ENCODE measurements around the gene LTBP2.

The LTBP2 gene

DNA sequence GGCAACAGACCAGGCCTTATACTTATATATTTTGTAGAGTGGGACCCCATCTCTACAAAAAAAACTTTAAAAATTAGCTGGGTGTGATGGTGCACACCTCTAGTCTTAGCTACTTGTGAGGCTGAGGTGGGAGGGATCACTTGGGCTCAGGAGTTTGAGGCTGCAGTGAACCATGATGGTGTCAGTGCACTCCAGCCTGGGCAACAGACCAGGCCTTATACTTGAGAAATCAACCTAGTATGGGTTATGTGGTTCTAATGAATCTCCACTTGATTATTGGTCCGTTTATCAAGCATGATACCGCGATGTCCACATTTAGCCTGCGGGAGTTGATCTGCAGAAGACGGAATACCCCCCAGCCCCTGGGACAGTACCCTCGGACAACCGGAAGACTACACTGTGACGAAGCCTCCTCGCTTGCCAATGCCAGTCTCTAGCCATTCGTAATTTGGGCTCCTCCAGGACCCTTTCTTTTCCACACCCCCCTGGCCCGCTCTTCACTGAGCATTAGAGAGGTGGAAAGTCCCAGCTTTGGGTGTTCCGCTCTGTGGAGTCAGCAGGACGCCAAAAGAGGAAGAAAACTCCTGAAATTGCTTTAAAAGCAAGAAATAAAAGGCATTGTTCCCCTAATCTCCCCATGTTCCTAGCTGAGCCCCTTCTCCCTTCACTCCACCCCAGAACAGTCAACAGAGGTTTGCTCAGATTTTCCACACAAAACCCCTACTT lies 19.4 kb downstream of the LTBP2 start:
- no peak for DNase-seq (ENCODE audit: low read depth, low spot score)

DNA sequence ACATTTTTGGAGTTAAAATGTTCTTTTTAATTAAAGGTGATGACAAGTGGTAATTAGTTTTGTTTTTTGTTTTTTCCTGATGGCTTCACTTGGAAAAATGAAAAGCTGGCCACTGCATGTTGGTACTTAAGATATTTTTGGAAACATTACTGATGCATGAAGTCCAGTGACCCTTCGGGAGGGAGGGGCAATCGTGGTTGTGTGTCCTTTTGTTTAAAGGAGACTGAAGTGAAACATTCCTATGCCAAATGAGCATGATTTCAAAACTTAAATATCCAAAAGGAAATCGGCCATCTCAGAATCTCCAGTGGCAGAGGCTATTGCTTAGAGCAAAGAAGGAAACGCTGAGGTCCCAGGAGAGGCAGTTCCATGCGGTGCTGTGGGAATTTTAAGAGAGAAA lies 20.1 kb downstream of the LTBP2 start:
- no peak for DNase-seq (ENCODE audit: low read depth, low spot score)

DNA sequence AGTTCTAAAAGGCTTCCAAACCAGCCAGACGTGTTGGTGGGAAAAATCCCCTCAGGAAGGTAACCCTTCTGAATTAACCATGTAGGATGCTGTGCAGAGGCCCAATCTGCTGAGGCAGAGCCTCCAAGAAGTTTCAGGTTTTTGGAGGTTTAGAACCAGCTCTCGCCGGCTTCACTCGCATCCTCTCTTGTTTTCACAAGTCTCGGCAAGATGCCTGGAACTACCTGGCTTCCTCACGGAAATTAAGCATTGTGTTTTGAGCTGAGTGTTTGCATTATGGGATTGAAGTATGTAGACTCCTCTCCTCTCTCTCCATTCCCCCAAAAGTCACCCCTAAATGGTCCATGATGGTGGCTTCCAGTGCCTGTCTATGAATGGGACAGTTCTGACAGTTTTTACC lies 20.6 kb downstream of the LTBP2 start:
- no peak for DNase-seq (ENCODE audit: low read depth, low spot score)

DNA sequence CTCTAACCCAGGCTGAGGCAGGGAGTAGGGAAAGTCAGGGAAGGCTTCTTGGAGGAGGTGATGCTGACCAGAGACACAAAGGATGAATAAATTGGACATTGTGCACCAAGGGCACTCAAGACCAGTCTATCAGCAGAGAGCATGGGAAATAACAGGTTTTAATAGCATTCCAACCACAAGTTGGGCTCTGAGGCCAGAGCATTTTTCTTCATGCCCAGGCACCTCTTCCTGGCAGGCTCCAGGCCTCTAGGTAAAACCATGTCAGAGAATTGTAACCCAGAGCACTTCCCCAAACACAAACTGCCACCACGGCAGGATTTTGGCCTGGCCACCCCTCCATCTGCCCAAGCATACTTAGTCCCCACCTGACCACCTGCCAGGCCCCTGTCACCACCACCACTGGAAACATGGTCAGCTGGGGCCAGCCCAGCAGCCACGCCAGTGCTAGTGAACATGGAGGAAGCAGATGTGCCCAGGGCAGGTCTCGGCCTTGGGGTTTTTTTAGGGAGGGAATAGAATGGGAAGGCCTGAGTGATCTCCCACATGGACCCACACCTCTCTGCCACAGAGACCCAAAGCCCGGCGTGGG lies 22.7 kb downstream of the LTBP2 start:
- DNase-seq (ENCODE audit: low read depth, low spot score) = no peak

DNA sequence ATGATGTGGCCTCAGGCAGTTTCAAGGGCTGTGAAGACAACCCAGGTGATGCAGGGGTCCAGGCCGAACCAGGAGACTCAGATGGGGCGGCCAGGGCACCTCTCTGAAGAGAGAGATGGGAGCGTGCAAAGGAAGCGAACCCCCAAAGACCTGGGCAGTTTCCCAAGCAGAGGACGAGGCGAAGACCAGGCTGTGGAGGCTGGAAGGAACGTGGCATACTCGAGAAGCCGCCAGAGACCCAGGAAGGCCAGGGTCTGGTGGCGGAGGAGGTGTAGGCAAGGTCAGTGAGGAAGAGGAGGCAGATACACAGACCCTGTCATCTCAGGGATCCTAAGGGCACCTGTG lies 24.7 kb downstream of the LTBP2 start:
- no peak for DNase-seq (ENCODE audit: low read depth, low spot score)

DNA sequence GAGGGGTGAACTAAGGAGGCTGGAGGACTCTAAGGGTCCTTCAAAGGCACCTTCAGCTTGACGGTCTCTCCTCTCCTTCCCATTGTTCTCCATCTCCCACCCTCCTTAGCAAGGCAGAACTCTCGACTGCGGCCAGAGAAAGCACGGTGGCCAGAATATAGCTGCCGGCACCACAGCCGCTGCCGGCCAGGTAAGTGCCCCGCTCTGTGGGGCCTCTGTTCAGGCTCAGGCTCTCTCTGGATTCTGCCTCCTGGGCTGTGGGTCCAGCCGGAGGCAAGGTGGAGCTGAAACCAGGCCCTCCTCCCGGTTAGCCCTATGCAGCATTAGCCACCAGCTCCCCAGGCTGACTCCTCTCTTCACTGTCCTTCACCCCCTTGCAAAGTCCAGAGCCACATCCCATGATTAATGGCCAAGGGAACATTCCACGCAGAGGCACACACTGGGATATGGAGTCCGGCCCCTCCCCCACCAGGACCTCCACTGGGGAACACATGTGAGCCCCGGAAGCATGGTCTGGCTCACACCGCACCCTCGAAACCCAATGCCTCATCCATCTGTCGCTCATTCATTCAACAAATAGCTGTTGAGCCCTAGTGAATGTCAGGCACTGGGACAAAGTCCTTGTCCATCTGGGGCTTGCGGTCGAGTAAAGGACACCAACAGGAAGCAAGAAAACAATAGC lies 25.2 kb downstream of the LTBP2 start:
- no peak for DNase-seq (ENCODE audit: low read depth, low spot score)

DNA sequence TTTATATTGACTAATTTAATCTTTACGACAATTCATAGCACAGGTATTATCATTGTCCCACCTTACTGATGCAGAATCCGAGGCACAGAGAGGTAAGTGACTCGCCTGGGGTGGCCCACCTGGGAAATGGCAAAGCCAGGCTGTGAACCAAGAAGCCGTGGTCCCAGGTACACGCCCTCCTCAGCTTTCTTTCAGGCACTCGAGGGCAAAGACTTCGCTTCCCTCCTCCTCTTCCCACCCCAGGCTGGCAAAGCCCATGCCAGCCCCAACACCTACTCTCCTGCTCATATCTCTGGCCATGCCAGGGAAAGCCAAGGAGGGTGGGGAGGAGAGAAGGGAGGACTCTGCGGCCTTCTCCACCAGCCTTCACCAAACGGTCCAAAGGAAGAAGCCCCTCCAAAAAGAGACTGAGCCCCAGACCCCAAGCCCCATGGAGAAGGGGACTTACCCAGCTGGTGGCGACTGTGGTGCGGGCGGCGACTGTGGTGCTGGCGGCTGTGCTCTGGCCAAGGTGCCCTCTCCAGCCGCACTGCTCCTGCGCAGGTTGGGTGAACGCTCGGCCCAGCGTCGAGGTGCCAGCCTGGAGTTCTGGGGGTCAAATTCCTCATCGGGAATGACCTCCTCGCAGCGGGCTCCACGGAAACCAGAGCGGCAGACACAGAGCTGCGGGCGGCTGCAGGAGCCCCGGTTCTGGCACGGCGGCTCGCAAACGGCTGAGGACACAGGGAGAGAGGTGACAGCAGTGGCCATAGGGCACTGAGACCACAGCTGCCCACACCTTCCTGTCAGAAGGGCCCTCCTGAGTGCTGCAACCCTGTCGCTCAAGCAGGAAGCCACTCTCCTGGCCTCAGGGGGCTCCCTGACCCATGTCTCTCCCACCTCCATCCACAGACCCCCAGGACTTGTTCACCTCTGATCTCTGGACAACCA lies 26.4 kb downstream of the LTBP2 start:
- DNase-seq (ENCODE audit: low read depth, low spot score) = no peak

DNA sequence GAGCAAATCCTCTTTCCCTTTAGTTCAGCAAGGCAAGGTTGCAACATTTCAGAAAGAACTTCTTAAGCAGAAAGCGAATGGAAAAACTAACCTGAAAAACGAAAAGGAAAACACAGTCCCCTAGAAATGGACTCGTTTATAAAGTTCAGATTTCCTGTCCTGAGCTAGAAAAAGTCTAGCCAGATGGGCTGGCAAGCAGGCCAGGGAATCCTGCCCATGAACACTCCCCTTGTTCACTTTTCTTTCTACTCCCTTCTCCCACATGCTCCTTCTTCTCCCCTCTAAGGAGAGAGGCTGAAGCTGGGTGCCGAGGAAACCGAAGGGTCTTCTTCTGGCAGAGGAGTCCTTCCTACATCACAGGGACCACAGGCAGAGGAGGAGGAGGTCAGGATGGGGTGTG lies 27.1 kb downstream of the LTBP2 start:
- no peak for DNase-seq (ENCODE audit: low read depth, low spot score)

DNA sequence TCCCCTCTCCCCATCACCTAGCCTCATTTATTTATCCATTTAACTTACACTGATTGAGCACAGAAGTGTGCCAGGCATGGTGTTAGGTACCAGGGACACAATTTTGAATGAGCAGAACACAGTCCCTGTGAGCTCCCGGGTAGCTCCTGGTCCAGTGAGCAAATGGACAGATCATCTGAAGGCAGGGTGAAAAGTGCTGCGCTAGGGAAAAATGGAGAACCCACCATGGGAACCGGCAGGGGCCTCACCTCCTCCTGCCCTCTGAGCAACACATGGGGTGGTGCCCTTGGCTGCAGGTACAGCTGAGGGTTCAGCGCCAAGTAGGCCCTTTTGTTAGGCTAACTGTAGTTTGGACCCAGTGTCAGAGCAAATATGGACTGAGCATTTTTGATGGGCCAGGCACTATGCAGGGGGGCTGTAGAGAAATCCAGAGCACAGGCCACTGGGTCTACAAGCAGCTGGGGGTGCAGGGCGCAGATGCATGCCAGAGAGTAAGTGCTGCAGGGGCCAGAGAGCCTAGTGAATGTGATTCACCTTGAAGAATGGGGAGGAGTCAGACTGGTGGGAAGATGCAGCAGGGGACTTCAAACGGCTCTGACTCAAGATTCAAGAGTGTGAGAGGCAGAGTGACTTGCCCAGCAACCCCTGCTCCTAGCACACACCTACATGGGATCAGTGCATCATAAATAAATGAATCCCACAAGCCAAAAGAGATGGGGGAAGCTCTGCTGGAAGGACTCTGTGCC lies 28.2 kb downstream of the LTBP2 start:
- DNase-seq (ENCODE audit: low read depth, low spot score) = no peak

DNA sequence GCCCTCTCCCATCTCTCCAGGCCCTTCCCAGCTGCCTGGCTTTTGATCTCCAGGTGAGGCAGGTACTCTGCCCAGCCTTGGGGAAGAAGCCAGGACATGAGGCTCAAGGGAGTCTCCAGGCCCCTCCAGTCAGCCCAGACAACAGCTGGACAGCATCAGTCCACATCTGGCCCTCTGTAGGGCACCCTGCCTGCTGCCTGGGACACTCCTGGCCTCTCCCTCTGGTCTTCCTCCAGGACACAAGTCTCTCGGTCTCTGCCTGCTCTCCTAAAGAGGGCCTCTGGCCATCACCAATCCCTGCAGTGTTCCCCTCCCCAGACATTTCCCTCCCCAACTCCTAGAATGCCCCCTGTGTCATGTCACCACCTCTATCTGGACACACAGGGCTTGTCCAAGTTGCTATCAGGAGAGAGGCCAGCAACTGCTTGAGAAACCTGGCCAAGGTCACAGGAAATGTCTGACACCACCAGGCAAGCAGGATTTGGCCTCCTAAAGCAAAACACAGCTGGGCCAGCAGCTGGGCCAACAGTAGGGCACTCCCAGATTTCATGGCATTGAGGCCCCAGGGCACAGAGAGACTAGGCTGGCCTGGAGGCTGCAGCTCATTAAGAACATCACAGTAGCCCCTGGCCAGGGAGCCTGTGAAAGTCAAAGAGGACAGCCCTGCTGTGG lies 29.0 kb downstream of the LTBP2 start:
- no peak for DNase-seq (ENCODE audit: low read depth, low spot score)

DNA sequence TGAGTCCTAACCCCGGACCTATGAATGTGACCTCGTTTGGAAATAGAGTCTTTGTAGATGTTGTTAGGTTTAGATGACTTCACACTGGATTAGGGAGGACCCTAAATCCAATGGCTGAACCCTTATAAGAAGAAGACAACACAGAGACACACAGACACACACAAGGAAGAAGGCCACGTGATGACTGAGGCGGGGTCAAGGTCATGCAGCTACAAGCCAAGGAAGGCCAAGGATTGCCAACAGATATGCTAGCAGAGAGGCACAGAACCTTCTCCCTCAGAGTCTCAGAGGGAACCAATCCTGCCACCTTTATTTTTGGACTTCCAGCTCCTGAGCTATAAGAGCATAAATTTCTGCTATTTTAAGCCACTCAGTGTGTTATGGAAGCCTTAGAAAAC lies 31.8 kb downstream of the LTBP2 start:
- DNase-seq (ENCODE audit: low read depth, low spot score) = no peak

DNA sequence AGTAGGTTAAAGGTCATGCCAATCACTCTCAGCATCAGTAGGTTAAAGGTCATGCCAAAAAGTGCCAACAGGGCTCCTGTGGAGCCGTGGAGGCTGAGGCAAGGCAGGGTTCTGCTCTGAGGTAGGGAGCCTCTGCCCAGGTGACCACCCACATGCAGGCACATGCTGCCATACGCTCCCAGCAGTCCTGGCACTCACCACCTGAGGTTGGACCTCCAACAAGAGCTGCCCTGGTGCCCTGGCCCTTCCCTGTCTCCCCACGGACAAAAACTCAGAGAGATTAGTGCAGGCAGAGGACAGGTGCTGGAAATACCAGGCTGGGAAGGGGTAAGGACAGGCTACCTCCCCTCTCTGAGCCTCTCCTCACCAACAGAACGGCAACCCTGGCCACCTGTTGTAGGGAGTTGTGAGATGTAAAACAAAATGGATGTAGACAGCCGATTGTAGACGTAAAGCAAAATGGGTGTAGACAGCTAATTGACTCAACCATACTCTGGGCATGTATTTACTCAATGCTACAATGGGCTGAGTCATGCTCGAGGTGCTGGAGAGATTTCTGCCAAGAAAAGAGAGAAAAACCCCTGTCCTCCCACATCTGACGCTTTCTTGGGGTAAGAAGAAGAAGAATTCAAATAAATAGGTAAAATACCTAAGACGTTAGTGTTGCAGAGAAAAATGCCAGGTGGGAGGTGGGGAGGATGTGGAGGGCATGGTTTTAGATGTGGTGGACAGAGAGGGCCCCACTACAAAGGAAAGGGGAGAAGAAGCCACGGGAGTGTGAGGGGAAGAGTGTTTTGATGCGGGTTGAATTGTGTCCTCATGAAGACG lies 32.4 kb downstream of the LTBP2 start:
- peak; percentile 10 for DNase-seq (ENCODE audit: low read depth, low spot score)

DNA sequence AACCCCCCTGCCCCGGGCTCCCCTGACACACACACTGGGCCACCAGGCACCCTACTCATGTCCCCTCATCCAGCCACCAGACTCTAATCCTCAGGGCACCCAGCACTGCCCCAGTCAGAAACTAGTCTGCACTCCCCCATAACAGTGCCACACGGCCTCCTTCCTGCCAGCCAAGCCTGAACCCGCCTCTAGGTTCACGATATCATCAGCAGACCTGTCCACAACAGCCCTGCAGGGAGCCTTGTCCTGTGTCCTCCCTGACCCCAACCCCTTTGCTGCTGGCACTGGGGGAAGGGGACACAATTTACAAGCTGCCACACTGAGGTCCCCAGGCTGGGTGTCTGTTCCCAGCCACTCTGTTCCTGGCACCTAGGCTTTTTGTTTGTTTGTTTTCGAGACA lies 33.6 kb downstream of the LTBP2 start:
- no peak for DNase-seq (ENCODE audit: low read depth, low spot score)

DNA sequence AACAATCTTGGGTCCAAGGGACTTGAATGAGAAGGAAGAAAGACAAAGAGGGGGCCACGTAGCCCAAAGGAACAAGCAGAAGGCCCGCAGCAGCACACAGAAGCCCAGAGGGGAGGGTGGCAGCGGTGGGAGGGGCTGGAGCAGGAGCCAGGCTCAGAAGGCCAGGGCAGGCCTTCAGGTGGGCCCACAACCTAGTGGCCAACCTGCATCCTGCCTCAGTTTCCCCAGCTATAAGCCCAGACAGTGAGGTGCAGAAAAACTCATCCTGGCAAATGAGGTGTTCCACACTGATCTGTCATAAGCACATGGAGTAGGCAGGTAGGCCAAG lies 34.1 kb downstream of the LTBP2 start:
- DNase-seq (ENCODE audit: low read depth, low spot score) = no peak

DNA sequence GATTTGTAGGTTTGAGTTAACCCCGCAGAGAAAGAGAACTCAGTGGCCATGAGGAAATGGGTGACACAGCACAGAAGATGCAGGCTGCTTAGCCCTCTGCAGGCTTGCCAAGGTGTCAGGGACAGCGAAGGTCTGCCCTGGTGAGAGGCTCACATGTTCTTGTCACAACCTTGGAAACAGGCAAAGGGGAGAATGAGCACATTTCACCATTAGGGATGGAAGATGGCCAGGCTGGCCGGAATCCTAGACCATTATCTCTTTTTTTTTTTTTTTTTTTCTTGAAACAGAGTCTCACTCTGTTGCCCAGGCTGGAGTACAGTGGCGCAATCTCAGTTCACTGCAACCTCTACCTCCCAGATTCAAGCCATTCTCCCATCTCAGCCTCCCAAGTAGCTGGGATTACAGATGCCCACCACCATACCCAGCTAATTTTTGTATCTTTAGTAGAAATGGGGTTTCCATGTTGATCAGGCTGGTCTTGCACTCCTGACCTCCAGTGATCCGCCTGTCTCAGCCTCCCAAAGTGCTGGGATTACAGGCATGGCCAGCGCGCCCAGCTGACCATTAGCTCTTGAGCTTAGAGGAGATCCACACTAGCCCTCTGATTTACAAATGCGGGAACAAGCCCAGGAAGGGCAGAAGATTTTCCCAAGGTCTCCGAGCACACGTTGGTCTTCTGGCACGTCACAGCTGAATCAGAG lies 34.6 kb downstream of the LTBP2 start:
- DNase-seq (ENCODE audit: low read depth, low spot score) = no peak

DNA sequence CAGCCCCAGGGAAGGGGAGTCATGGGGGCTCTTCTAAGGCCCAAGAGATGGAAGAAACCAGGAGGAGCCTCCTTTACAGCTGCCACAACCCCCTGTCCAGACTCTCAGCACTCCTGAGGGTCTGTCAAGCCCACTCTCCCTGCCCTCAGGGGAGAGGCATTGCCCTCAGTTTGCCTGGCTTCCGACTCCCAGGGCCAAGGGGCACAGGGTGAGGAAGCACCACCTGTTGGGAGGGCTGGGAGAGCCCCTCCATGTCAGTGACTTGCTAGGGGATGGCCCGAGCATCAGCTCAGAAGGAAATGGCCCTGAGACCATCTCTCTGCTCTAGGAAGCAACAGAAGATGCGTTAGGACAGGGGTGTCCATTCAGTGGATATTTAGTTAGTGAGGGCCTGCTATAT lies 36.1 kb downstream of the LTBP2 start:
- DNase-seq (ENCODE audit: low read depth, low spot score) = no peak

DNA sequence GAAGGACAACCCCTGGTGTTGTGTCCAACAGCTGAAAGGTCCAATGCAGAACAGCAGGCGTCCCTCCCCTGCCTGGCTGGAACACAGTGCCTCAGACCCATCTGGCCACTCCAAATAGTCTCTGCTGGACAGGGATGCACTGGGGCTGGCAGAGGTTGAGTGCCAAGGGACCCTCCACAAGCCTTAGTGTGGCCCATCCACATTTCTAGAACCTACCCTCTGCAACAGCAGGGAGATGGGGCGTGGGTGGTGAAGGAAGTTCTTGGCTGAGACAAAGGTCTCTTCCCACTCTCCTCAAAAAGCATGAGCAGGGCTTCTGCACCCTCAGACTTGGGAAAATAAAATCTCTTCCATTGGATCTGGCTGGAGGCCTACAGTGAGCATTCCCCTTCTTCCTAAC lies 36.5 kb downstream of the LTBP2 start:
- DNase-seq (ENCODE audit: low read depth, low spot score) = no peak

DNA sequence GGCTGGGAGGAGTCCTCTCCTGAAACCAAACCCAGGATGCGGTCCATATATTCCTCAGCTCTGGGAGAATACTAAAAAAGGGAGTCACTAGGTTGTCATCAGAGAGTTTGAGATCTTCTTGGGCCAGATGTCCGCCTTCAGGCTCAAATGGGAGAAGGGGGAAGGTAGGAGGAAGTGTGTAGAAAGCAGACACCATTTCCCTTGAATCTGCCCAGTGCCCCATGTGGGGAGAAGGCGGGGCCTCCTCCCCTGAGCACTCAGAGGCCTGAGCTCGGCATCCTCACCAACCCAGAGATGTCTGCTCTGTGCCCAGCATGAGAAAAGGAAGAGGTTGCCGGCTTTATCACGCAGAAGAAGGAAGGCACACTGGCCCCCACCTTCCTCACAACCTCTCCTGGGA lies 37.3 kb downstream of the LTBP2 start:
- DNase-seq (ENCODE audit: low read depth, low spot score) = no peak

DNA sequence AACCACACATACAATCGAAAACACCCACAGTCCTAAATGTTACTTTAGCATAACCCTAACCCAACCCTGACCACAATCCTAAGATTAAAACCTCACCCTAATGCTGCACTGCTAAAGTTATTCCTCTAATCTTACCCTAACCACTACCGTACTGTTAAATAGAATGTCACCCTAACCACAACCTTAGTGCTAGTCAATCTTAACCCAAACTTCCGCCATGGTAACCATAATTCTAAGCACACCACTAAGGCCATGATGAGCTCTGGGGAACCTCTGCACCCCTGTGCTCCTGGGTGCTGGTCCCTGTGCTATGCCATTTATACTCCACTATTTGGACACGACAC lies 38.0 kb downstream of the LTBP2 start:
- no peak for DNase-seq (ENCODE audit: low read depth, low spot score)

All from activated naive CD8-positive, alpha-beta T cell treated with anti-CD3 and anti-CD28 coated beads, Interleukin-2, amount 50 U/mL, for 16 hours (primary cell).